ENCODE data around the gene KLHL26.

The KLHL26 gene

DNA sequence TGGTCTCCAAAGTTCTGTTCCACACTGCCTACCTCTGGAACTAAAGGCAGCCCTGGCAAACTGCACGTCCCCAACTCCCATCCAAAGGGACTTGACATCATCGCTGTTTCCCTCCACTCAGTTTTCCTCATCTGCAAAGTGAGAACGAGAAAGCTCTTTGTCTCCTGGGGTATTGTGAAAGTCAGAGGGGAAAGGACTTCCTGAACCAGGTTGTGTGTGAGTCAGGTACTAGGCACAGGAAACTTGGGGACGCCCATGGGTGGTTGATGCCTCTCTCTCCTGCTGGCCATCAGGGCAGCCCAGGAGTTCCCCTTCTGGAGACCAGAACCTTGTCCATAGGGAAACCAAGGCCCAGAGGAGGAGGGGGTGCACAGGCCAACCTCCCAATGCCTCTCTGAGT, 35.0 kb upstream of the KLHL26 start:
- DNase-seq = no peak

DNA sequence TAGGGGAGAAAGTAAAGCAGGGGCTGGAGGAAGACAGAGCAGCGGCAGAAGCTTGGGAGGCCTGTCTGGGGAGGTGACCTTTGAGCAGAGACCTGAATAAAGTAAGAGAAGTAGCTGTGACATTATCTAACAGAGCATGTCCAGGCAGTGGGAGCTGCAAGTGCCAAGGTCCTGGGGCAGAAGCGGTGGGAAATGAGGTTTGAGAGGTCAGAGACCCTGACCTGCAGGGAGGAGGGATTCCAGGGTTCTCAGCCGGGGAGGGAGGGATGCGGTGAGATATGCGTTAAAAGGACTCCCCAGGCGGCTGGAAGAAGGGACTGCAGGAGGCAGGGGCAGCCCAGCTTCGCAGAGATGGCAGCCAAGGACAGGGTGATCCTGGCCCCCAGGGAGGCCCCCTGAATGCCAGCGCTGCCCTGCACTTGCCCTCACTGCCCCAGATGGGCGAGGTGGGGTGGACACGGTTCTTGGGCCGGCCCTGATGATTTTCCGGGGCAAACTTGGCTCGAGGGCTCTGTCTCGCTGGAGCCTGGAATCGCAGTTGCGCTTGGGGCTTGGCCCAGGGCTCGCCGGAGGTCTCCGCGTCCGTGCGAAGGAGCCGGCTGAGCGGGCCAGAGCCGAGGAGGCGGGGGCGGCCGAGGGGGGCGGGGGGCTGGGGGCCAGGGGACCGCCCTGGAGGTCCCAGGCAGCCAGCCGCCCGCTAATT, 33.4 kb upstream of the KLHL26 start:
- DNase-seq = no peak

DNA sequence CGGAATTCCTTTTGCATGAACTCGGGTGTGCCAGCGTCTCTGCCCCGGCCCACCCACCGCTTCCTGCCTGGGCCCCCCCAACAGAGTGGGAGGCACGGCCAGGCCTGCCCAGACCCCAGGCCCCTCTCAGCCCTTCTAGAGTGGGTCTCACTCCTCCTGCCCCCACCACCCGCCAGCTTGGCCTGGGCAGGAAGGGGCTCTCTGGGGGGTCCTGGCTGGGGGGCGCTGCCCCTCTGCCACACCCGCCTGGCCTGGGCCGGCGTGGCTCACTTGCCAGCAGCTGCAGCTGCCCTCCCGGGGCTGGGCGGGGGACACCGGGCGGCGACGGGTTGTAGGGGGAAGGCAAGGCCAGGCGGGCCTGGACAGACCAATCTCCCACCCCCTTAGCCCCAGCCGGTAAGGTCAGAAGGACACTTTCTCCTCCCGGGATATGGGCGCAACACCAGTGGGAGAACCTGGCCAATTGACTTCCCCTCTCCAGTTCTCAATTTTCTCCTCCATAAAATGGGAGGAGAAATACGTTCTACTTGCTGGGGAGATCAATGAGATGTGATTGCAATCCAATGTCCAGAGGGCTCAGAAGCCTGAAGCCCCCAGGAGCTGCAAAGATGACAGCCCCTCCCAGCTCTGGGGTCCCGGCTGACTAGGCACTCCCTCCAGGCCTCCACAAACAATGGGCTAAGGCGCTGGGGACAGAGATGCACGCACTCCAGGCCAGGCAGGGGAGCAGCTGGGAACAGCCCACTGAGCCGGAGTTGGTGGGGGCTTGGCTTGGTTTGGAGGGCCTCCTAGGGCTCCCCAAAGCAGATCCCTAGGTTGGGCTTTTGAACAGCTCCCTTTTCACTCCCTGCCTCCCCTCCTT, 32.6 kb upstream of the KLHL26 start:
- DNase-seq = no peak

DNA sequence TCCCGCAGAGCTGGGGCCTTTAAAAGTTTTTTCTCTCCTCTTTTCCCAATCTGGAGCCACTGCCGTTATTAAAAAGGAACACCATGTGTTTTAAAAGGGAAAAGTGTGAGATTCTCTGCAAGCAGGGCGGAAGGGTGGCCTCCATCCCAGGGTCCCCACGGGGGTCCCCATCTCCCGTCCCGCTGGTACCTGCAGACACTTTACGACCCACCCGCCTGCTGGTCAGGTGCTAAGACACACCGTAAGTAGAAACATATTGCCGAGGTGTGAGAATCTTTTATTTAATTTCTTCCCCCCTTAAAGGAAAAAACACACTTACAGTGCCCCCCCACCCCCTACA, 32.0 kb upstream of the KLHL26 start:
- DNase-seq = no peak

DNA sequence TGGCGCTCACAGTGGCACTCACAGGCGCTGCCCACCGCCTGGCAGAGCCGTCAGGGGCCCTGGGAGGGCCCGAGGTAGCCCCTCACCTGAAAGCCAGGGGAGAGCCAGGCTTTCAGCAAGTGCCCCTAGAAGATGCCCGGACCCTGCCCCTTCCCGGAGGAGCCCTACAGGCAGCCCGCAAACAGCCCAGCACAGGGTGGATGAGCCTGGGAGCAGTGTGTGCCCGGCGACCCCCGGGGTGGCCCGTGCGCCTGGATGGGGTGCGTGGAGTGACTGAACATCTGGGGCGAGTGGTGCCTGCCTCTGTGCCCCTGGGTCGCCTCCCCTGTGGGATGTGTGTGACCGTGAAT, 31.7 kb upstream of the KLHL26 start:
- no peak for DNase-seq

DNA sequence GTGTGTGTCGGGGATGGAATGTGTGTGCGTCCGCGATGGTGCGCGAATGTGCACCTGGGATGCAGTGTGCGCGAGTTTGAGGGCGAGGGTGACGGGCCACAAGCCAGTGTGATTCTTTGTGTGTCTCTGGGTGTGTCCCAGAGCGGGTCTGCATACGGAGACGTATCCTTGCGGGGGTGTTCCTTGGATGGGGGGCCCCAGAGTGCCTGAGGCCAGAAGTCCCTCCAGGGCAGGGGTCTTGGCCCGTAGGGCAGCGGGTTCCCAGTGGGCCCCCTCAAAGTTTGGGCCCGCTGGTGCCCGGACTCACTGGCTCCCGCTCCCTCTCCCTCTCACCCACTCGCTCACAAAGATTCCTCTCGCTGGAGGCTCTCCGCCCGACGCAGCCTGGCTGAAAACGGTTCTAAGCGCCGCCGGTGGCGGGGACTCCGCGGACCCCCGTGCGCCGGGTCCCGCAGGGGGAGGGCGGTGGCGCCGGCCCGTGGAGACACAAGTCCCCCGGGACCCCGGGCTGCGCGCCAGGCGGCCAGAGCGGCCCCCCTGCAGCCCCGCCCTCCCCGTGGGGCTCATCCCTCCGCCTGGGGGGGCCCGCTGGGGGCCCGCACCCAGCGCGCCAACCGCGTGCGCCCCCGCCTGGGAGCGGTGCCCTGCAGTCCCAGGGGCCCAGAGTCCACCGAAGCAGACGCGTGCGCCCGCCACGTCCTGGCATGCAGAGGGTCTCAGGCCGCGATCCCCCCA, 31.1 kb upstream of the KLHL26 start:
- DNase-seq = no peak

DNA sequence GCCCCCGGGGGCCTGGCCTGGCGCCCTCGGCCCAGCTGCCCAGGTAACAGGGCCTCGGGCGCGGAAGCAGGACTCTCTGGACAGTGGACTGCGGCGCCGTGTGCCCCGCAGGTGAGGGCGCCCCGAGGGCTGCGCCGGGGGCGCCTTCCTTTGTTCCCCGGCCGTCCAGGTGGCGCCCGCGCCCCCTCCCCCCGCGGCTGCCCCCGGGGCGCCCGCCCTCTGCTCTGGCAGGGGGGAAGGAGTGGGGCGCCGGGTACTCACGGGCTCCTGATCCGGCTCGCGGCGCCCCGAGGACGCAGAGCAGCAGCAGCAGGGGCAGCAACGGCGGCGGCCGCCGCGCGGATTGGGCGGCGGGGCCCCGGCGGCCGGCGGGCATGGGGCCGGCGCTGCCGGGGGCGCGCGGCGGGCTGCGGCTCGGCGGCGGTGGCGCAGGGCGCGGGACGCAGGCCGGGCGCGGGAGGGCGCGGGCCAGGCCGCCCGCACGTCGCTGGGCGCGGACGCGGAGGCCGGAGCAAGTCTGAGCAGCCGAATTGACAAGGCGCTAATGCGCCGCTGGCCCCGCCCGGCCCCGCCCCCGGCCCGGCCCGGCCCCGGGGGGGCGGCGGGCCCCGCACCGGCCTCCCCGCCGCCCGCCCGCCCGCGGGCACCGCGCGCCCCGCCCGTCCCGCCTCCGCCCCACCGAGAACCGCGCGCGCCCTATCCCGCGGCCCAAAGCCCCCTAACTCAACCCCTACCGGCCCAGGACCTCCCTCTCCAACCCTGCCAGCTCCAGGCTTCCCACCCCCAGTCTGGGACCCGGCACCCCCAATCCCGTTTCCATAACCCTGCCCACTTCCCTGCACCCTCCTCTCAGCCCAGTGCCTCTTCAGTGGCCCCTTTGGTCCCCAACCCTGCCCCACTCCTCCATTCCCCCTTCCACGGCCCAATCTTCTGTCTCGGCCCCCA, 30.3 kb upstream of the KLHL26 start, which contains the start of gene CRLF1:
CRLF1 (minus strand) TSS at position 519 of the 945 bp plus-strand sequence; CDS start at position 376, 143 bp downstream.
- no peak for DNase-seq

DNA sequence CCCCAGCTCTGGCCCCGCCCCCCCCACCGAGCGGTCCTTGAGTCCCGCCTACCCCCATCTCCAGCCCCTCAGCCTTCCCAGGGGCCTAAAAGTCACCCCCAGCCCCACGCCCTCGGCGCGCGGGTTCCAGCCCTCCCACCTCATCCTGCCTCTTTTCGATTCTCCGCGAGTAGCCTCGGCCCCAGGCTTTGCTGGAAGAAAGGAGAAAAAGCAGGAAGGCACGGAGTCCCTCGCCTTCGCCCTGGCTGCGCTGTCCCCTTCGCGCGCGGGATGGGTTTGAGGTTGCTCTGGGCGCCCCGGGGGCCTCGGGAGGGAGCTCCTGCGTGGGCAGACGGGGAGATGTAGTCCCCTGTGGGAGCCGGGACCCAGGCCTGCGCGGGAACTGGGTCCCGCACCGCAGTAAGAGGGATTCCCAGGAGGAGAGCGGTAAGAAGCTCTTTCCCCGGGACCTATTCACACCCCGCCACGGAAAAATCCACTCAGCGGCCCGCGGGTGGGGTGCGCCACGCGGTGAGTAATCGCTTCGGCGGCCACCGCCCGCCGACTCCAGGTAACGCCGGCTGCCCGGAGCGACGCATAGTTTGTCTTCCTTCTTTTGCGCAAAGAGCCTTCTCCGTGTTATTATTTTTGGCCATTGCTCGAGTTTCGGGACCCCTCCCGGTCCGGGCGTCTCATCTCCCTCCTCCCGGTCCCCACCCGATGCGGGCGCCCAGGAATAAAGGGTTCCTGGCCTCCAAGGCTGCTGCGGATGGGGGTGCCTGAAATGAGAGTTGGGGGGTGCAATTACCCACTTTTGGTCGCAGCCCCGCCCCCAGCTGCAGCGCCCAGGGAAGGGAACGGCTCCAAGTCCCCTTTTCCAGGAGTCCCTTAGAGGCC, 29.4 kb upstream of the KLHL26 start:
- DNase-seq = no peak

DNA sequence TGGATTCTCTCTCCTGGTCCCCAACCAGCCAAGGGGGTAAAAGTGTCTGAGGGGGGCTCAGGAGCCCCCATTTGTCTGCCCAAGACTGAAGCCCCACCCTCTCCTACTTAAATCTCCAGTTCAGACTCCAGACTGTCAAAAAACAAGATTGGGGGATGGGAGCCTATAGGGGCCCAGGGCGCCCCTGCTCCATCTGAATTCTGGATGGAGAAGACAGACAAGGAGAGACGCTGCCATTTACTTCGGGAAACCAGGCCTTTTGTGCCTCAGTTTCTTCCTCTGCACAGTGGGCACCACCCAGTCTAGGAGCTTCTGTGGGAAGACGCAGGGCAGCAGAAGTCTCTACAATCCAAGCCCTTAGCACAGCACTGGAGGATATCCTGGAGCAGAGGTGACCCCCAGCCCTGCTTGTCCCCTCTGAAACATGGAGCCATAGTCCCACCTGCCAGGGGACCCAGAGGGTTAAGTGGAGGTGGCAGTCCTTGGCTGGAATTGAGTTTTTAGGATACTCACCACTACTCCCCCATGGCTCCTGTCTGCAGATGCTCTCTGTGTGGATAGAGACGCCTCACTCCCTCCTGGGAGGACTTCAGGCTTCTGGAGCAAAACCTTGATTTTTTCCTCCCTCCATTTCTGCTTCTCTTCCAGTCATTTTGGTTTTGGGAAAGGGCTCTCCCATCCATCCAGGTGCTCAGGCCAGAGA, 28.6 kb upstream of the KLHL26 start:
- no peak for DNase-seq

DNA sequence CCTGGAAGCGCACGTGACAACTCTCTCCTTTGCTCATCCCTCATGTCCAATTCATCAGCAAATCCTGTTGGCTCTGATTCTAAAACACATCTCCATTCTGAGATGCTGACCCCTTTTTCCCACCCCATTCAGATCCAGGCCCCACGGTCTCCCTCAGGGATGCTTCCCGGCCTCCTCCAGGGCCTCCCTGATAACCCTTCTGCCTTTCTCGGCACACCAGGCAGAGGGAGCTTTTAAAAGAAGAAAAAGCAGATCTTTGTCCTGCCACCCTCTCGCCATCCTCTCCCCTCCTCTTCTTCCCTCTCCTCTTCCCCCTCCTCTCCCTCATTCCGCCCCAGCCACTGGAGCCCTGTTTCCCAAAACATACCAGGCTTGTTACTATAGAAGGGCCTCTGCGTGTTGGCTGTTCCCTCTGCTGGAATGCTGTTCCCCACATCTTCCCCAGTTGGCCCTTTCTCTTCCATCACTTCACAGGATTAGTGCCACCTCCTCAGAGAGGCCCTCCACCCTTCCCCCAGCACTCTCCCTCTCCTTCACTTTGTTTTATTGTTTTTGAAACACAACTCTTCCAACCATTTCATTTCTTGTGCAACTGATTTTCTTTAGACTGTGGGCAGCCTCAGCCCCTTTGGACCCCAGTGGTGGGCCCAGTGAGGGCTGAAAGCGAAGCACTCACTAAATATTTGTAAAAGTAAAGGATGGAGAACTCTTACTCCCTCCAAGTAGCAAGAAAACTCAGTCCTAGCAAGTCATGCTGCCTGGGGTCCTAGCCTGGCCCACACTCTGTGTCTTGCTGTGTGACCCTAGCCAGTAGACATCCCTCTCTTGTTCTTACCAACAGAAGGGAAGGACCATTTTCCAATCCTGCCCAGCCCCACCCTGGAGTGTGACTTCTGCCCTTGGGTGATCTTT, 27.8 kb upstream of the KLHL26 start:
- no peak for DNase-seq

DNA sequence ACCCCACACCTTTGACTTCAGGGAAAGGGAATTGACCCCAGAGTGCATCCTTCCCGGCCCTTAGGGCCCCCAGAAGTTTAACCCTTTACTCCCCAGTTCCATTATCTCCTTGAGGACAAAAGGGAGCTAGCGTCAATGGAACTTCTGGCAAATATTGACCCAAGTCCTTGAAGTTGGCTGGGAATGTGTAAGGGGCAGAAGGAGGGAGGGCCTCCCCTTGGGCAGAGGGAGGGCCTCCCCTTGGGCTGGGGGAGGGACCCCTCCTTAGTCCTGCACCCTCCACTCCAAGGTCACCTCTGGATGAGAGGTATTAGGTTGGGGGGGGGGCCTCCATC, 27.1 kb upstream of the KLHL26 start:
- no peak for DNase-seq

DNA sequence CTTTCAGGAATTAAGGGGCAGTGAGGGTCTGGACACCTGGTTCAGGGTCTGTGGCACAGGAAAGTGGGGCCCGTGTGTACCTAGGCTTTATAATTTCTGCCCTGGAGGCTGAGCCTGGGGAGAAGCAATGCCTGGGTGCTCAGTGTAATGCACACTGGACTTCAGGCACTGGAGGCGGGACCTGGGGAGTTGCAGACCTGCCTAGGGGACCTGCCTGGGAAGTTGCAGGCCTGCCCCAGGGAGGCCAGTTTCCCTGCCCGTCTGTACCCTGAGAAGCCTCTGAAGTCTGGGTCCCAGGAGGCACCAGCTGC, 26.6 kb upstream of the KLHL26 start:
- no peak for DNase-seq

DNA sequence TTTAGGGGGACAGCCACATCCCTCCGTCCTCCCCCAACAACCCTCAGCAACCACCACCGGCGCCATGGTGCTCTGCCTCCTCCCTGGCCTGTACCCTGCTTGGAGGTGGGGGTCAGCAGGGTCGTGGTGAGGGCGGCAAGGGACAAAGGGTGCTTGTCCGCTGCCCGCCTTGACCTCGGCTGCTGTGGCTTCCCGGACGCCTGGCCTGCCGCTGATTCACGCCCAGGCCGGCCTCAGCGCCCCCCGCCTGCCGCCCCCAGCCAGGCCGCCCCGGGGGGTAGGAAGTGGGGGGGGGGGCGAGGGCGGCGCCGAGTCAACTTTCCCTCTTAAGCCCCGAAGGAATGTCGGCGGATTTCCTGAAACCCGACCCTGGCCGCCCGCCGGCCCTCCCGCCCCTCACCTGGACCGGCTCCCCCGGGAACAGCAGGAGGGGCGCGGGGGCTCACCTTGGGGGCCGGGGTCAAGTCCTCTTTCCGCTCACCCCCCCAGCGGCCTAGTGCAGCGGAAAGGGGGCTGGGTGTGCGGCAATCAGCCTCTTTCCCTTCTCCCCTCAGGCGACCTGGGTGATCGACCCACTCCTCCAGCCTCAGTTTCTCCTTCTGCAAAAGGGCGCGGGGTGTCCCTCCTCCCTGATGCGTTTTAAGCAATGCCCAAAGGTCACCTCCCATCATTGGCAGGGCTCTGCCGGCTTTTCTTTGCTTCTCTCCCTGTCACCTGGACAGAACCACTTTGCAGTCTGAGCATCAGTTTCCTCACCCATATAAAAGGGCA, 26.1 kb upstream of the KLHL26 start:
- DNase-seq = no peak

DNA sequence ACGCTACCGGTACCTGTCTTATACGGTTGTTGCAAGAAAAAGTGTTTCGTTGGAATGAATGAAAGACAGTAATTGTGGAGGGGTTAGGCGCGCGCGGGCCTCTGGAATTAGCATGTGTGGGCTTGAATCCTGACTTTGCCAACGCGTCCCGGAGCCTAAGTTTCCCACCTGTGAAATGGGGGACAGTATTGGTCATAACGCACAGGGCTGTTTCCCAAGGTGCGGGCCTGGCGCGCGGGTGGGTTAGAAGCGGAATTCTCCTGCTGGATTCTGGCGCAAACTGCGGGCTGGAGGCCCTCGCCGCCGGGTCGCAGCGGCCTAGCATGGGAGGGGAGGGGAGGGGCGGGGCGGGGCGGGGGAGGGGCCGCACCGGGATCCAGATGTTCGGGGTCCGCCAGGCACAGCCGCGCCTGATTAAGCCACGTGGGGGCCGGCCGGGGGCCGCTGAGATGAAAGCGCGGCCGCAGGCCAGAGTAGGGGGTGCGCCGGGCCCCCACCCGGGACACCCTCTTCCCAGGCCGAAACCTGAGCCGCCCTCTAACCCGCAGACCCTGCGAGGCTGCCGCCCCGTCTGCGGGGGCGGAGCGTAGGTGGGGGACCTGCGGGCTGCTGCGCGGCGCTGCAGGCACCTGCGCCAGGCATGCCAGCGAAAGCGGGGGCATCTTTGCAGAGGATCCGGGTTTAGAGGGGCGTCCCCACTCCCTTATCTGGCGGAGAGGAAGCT, 25.3 kb upstream of the KLHL26 start:
- no peak for DNase-seq

DNA sequence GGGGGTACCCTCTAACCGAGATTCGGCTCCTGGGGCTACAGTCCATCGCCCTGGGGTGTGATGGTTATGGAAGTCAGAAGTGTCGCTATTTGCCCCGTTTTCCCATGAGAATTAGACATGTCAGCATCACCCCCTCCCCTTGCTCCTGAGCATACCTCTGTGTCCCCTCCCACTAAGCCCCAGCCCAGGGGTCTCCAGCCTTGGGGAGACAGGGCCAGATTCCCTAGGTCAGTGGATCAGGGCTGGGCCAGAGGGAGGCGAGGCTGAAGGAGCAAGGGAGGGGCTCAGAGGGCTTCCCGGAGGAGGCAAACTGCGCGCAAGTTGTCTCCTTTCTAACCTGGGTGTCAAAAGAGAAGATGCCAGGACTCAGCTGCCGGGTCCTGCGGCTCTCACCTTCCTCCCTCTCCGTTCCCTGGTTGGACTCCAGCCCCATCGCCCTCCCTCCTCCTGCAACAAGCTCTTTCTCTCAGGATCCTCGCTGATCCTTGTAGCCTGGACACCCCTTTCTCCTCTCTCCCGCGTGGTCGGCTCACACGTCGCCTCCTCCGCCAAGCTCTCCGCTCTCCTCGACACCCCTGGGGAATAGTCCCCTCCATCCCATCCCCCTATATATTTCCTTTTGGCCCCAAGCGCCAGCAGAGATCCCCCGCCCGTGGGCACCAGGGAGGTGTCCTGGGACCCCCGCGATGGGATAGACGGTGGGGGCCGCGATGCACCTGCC, 24.6 kb upstream of the KLHL26 start:
- no peak for DNase-seq

DNA sequence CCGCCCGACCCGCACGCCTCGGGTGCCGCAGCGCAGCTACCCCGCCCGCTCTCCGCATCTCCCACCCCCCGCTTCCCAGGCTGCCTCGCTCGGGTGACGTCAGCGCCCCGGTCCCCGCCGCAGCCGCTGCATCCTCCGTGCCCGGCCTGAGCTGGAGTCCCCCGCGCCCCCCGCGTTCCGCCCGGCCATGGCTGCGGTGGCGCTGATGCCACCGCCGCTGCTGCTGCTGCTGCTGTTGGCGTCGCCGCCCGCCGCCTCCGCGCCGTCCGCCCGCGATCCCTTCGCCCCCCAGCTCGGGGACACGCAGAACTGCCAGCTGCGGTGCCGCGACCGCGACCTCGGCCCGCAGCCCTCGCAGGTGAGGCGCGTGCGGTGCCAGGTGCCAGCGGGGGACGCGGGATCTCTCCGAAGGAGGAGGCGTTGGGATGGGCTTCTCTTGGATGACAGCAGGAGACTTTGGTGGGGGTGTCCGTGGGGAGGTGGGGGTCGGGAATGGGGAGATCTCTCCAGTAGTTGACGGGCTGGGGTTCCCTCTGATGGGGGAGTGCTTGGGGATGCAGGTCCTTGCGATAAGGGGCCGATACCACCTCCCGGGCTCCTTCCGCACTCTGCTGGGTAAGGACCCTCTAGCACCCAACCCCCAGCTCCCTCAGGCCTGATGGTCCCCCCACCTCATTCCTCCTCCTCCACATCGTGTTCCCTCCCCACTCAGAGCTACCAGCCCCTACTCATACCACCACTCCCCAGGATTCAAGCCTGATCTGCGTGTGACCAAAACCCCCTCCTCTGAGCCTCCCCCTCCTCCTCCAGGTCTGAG, 23.8 kb upstream of the KLHL26 start, which contains the start of gene TMEM59L:
TMEM59L (plus strand) TSS at position 99 of the 817 bp plus-strand sequence; CDS start at position 188, 89 bp downstream.
- DNase-seq = peak; percentile 62
